NCI-H82 (cell line): ENCODE results near the gene ITCH.
"Not testable (repeated sequence)": the region's sequence is repeated elsewhere in the genome, so short reads cannot be mapped to it uniquely, and the experiment has no call there.

Experiments
- DNase-seq: peaks from one replicate; lab custom pipeline; 2025; lab: John Stamatoyannopoulos, UW

ITCH gene

GRCh38 chr20:34382877-34383455 is 19.9 kb downstream of the ITCH start:
- not testable (repeated sequence) for DNase-seq

DNA sequence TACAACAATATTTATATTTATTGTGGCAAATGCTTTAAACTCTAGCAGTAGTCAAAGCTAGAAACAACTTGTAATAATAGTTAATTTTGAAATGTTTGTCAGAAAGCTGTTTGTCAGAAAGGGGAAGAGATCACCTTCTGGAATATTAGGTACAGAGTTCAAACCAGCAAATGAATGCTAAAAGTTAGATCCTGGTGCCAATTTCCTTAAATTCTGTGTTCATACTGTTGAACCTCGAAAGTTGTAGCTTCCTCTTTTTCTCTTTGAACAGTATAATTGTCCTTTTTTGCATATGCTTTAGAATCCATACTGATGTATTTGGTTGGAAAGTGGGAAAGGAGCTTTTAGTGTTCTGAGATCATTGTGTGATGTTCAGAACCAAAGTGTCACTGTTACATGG is 22.4 kb downstream of the ITCH start:
- DNase-seq: no peak

- DNase-seq: no peak
Observed at GRCh38 chr20:34388000-34388399, 24.9 kb downstream of the ITCH start.

GRCh38 chr20:34388678-34389077 is 25.6 kb downstream of the ITCH start:
- DNase-seq: no peak

DNA sequence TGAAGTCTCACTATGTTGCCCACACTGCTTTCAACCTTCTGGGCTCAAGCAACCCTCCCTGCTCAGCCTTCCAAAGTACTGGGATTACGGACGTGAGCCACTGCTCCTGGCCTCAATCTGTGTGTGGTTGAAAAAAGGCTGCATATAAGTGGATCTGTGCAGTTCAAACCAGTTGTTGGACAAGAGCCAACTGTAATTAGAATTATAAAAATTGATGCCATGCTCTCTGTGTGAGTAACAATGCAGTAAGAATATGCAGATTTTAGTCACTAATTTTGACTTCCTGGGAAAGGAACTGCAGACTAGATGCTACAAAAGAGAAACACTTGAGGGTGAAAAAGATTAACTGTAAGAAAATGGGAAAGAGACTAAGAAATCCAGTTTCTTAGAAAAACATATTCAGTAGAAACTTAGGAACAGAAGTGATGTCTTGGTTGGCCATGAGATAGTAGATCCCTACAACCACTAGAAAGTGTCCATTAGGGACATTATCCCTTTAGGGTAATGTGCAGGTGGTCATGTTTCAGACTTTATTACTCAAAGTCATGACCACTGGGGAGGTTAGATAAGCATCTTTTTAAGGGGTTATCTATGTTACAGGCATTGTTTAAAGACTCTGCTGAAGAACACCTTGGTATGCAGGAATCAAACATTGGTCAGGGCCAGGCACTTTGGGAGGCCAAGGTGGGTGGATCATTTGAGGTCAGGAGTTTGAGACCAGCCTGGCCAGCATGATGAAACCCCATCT is 26.3 kb downstream of the ITCH start:
- DNase-seq: peak; percentile 25

DNA sequence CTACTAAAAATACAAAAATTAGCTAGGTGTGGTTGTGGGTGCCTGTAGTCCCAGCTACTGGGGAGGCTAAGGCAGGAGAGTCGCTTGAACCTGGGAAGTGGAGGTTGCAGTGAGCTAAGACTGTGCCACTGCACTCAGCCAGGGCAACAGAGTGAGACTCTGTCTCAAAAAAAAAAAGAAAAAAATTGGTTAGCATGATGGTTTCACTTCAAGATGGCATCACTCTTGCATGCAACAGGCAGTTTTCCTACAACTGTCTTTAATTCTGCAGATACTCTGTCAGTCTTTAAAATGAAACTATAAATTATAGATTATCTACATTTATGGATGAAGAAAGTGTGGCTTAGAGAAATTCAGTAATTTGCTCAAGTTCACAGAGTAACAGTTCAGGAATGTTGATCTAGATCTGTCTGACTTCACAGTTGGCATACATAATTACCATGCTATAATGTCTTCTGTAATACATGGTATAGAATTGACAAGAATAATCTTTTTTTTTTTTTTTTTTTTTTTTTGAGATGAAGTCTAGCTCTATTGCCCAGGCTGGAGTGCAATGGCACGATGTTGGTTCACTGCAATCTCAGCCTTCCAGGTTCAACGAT is 27.0 kb downstream of the ITCH start:
- DNase-seq: no peak

- no peak for DNase-seq
Observed at GRCh38 chr20:34396408-34396807, 33.3 kb downstream of the ITCH start.

- DNase-seq: no peak
Observed at GRCh38 chr20:34397096-34397495, 34.0 kb downstream of the ITCH start.

- DNase-seq: not testable (repeated sequence)
Observed at GRCh38 chr20:34400776-34401175, 37.7 kb downstream of the ITCH start.

GRCh38 chr20:34401741-34402455 is 38.8 kb downstream of the ITCH start:
- DNase-seq: peak; percentile 30

GRCh38 chr20:34402461-34402860 is 39.4 kb downstream of the ITCH start:
- DNase-seq: peak; percentile 30

DNA sequence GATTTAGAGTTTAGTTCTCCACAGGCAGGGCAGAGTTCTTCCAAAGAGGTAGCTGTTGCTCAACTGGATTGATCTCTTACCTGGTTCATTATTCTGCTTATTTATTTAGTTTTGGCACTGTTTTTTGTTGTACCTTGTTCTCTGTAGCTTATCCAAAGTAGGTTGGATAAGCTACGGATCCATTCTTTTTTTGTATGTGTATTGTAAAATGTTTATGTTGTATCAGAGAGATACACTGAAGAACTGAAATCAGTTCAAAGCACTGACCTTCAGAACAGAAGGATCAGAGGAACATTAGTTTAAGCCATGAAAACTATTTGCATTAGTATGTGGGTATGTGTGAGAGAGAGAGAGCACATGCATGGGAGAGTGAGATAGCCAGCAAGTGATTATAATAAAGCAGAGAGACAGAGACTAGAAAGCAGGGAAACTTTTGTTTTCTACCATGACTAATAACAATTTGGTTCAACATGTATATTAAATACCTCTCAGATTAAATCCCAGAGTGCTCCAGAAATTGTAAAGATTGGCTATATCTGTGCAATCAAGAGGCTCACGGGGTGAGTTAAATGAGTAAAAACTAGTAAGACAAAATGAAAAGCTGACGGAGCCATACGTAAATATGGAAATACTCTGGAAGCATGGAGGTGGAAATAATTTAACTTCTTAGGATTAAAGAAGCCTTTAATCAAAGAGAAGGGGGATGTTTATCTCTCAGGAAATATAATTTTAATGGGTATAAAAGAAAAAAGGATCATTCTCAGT is 40.2 kb downstream of the ITCH start:
- no peak for DNase-seq

GRCh38 chr20:34403908-34404307 is 40.8 kb downstream of the ITCH start:
- DNase-seq: no peak

GRCh38 chr20:34404803-34405202 is 41.7 kb downstream of the ITCH start:
- DNase-seq: no peak

- DNase-seq: not testable (repeated sequence)
Observed at GRCh38 chr20:34405247-34405651, 42.2 kb downstream of the ITCH start.

GRCh38 chr20:34405942-34406341 is 42.9 kb downstream of the ITCH start:
- not testable (repeated sequence) for DNase-seq

GRCh38 chr20:34407962-34408474 is 44.9 kb downstream of the ITCH start:
- DNase-seq: no peak

- DNase-seq: no peak
Observed at GRCh38 chr20:34410336-34410735, 47.3 kb downstream of the ITCH start.

GRCh38 chr20:34412453-34412852 is 49.4 kb downstream of the ITCH start:
- no peak for DNase-seq

- DNase-seq: not testable (repeated sequence)
Observed at GRCh38 chr20:34414525-34414924, 51.5 kb downstream of the ITCH start.

GRCh38 chr20:34415079-34415478 is 52.0 kb downstream of the ITCH start:
- DNase-seq: no peak

DNA sequence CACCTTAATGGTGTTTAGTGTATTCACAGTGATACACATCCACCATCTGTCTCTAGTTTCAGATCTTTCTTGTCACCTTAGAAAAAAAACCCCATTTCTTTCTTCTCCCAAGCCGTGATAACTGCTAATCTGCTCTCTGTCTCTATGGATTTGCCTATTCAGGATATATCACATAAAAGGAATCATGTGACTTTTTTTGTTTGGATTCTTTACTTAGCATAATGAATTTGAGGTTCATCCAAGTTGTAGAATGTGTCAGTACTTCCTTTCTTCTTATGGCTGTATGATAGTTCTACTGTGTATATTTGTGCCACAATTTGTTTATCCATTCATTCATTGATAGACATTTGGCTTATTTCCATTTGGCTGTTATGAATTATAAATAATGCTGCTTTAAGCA is 57.1 kb downstream of the ITCH start:
- DNase-seq: no peak
